ENCODE results near the gene TSPAN5.

TSPAN5 gene

DNA sequence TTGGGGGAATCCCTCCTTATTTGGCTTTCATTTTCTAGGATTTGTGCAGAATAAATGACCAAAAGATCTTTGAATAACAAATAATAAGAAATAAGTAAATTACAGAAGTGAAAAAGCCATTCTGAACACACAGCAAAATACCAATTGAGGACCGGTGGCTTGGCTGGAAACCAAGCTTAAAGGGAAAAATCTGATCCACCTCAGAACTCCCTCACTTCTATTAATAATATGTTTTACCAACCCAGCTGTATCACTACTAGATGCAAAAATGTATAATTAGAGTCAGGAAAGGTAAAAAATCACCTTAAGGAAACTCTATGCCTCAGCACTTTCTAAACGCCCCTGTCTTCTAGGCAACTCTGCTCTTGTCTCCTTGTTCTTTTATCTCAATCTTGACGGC, 77.3 kb downstream of the TSPAN5 start:
- DNase-seq, result no peak

DNA sequence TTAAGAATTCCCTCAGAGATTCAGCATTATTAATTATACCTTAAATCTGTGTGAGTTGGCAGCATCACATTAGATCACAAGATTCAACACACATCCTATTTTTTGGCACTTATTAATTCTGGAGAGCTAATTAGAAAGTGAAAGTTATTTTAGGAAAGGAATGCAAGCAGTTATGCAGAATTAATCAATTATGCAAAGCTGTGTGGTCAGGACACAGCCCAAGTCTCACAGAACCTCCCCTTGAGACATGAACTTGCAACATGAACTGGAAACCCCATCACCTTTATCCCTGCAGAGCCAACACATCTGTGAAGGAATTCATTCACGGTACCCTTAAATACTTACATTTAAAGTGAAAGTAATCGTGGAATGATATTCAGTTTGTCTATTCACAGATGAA, 80.5 kb downstream of the TSPAN5 start:
- no peak for DNase-seq

- no peak for DNase-seq
These were observed 83.6 kb downstream of the TSPAN5 start for GRCh38 chr4:98574816-98575215.

- no peak for DNase-seq
These were observed 84.6 kb downstream of the TSPAN5 start for GRCh38 chr4:98573791-98574190.

- no peak for DNase-seq
These were observed 85.7 kb downstream of the TSPAN5 start for GRCh38 chr4:98572697-98573096.

GRCh38 chr4:98571161-98571786, 87.1 kb downstream of the TSPAN5 start:
- no peak for DNase-seq

DNA sequence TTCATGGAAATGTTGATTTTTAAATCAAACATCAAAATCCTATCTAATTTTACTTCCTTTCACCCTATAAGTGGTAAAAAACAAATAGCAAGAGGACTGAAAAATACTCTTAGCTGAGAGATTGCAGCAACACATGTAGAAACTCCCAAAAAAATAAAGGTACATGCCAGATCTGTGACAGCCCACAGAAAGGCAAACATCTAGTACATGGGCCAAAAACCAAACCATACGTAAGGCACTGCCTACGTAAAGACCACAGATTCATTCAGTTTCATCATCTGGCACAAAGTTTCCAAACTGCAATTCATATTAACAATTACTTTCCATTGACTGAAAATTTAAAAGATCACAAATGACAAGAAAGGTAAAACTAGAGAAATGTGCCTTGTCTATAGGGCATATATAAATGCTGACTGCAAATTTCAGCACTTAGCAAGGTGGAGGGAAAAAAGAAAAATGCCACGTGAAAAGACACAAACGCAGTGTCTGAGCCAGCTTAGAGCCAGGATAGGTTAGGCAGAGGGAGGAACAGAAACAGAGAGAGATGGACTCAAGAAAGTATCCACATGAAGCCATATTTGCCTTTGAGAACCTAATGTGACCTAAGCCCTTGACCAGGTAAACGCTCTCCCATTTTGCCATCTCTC, 88.1 kb downstream of the TSPAN5 start:
- no peak for DNase-seq

DNA sequence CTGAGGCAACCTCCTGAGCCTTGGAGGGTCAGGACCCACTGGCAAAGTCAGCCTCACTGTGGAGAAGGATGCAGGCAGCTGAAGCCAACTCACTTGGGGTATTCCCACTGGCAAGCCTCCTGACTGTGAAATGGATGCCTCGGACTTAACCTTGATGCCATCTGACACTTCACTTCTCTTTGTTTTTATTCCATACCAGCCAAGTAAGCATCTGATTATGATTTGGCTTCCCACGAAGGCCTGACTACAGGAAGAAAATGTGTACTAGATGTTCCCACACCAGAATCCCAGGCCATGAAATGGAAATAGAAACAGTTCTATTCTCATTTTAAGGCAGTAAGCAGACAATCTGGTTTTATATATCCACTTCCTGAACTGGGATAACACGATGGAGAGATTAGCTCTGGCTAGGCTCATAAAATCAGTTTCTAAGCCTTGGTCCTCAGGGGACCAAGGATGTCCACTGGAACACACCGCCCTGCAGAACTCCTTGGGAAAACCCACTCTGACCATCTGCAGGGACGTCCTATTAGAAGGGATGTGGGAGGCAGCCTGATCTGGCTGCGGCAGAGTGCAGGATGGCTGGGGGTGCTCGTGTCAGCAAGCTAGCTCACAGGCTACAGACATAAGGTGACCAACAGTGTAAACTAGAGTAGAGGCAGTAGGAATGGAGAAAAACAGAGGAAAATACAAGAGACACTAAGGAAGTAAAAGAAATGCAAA, 89.3 kb downstream of the TSPAN5 start:
- no peak for DNase-seq

- DNase-seq, result no peak
These were observed 90.8 kb downstream of the TSPAN5 start for GRCh38 chr4:98567611-98568010.

DNA sequence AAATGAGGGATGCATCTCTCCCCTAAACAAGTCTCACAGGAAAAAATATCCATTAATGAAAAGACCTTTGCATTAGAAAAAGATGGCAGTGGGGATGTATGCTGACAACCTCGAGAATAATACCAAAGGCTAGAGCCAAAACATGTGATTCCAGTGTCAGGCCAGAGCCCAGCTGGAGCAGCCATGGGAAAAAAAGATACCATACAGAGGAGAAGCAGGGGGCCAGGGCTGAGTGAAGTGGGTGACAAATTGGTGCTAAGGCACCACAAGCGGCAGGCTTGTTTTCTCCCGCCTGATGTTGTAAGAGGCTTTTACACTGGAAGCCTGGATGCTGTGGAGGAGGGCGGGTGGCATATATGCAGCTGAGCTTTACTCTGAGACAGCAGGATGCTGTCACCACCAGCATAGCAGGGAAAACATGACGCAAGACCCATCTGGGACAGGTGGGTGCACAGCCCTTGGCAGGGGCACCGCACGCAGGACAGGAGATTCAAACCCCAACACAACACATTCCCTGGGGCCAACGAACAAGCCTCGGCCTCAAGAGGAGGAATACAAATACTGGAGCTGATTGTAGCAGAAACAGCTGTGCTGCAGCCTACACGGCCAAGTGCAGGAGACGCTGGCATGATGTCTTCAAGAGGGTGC, 91.9 kb downstream of the TSPAN5 start:
- DNase-seq, result no peak

- DNase-seq, result no peak
These were observed 92.6 kb downstream of the TSPAN5 start for GRCh38 chr4:98565681-98566301.

DNA sequence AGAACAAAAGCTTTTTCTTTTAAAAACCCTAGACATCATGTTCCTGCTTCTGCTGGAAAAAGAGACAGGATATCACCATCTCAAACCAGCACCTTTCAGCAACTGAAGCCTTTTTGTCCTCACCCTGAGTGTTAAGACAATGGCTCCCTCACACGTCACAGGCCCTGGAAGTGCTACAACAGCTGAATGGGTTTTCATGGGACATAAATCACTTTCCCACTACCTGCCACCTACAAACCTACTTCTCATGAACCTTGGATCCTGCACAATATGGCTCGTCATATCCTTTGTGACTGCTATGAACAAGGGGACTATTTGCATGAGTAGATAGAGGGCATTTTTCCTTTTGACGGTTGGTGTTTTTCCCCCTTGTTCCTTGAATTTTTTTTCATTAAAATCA, 93.6 kb downstream of the TSPAN5 start:
- DNase-seq, result no peak

GRCh38 chr4:98560321-98560720, 98.1 kb downstream of the TSPAN5 start:
- no peak for DNase-seq

DNA sequence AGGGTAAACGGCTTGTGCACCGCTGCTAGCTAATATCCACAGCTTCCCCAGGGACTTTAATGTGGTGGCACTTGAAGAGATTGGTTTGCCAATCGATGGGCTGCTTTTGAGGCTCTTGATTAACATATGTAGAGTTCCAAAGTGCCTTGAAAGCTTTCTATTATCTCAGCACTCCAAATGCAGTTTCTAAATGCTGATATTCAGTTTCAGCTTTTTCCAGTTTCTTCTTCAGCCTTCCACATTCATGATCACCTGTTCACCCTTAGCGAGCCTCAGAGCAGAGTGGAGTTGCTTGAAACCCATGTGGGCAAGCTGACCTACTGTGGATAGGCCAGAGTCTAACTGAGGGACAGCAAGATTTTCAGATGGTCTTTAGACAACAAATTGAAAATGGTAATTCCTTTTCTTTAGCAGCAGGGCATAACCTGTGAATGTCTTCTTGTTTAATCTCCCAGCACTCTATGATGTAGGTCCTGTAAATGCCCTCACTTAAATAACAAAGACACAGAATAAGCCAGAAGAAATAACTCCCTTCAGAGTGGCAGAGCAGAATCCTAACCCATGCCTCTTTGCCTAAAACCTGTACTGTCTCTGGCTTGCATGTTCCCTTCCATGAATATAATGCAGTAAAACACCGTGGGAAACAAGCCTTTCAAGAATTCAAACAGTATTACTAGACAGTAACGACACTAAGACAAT, 99.8 kb downstream of the TSPAN5 start:
- DNase-seq, result no peak

DNA sequence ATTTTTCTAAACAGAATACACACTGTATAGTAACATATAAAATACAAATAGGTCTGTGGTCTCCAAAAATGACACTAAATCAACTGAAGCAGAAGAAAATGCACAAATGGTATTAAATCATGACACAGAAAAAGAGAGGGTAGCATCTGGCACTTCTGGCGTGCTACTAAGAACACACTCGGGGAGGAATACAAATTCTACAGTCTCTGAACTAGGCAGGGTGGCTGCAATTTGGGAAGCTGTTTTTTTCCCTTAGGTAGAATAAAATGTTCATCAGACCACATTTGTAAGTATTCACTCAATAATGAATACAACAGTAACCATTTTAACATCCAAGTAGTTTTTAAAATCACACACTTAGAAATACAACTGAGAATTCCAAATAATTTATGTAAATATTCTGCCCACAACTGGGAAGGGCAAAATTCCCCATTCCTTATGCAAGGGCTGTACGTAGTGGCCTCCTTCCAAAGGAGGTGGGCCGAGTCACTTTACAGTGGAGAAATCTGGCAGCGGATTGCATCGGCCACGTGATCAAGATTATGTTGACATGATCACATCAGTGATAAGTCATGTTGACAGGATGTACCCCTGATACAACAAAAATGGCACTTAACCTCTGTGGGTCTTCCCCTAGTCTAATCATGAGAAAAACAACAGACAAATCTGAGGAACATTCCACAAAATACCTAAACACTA, 101.1 kb downstream of the TSPAN5 start:
- no peak for DNase-seq

- no peak for DNase-seq
These were observed 102.0 kb downstream of the TSPAN5 start for GRCh38 chr4:98556451-98556850.

DNA sequence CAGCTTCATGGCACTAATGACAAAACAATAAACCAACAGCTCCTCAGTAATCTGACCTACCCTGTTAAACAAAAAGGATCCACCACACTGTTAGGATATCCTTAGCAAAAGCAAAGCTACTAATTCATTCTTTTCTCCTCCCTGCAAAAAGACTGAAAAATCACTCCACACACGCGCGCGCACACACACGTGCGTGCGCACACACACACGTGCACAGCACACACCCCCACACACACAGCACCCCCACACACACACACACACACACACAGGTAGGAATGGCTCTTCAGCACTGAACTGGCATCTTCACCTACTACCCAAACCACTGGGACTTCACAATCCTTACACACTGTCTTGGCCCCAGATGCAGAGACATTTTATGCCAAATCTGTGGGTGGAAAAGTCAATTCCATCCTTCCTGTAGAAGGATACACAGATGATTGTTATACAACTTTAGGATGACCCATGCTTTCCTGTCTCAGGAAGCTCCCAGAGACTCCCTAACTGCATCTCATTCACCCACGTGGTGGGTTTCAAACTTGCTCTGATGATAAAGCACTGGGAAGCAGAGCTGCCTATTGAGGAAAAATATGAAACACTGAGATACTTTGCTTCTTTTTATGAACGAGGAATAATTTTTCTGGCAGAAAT, 102.5 kb downstream of the TSPAN5 start:
- DNase-seq, result no peak

DNA sequence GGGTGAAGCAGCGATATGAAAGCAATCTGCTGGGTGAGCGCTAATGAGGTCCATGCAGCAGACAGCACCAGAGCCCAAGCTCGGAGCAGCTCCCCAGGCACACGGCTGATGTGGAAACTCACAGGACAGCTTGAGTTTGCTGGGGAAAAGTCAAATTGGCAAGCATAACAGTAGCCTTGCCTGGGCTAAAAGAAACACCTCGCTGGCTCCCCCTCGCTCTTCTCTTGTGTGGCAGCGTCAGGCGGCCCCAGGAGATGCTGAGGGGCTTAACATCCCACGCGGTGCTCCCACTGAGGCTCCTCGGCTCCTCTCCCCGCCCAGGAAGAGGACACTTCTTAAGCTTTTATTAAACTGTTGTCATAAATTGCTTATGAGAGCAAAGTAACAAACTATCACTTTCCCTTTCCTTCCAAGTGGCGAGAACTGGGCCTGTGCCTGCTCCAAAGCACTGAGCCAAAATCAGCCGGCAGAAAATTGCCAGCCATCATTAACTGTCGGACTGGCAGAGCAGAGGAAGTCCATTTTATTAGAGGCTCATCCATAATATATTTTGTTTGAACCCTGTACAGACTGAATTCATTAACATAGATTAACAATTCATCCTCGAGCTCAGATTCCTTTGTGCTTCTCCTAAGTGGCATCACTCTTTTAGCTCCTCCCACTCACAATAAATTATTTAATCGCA, 111.4 kb downstream of the TSPAN5 start:
- no peak for DNase-seq

DNA sequence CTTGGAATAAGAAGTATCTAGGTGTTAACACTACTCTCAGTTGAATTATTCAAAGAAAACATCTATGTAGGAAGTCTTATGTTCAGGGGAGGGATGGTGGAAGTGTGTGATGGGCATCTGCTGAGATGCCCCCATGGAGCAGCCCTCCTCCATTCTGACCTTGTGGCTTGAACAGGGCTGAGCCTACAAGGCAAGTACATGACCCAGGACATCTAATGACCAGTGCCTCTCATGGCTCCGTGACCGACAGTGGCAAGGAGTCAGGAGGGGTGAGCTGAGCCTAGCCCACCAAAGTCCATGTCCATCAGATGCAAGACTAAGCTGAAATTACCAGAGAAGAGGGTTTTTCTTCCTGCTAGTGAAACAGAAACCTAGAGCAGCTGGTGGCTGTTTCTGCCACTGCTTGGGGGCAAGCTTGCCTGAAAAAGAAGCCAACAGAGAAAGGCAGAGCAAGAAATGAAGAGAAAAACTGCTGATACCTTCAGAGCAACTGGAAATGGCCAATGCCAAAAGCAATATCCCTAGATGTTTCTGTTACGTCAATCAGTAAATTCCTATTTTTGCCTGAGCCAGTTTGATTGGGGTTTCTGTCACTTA, 113.5 kb downstream of the TSPAN5 start:
- DNase-seq, result no peak

GRCh38 chr4:98544141-98544817, 114.1 kb downstream of the TSPAN5 start:
- DNase-seq, result no peak
